Measurements from ENCODE around the gene STRA6. TPM values are rescaled to one million over a fixed set of nuclear protein-coding genes. Genes with fewer than 3 reads are reported as not detected.

The STRA6 gene
- total RNA-seq, 1 experiment from 2014 or later: 0.54 TPM

DNA sequence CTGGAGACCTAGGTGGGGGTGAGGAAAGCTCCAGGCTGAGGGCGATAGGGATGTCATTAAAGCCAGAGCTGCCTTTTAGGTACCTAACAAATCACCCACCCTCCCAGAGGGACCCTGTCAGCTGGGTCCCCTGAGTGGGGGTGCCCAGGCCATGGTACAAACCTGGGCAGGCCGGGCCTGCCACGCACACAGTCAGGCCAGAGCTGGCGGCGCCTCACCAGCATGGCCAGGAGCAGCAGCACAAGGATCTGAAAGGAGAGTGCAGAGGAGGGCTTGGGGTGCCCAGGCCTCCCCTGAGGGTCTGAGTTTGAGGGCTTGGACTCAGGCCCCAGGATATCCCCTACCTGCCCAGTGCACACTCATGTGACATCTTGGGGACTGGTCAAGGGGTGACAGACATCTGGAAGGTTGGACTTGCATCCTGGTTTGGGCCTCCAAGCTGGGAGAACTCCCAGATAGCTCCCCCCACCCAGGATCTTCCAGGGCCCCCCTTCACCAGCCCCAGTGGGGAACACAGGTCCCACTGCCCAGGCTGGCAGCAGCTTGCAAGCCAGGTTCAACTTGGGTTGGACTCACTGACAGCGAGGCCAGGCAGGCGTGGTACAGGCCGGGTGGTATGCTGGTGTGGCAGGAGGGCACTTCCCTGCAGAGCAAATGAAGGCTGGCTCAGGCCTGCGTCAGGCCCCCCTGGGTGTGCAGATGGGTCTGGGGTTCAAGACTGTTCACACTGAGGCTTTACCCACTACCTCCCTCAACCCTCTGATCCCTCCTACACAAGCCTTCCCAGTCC lies 5.2 kb downstream of the STRA6 start:
- Histone ChIP-seq H3K27me3 (ENCODE audit: insufficient read depth, low read length) (peaks cover 13% of the 10 kb centered on the region; the same call in 1 of the 2 replicates), H3K9ac (ENCODE audit: low read length) (no peak overlapping the region), H4K20me1 (ENCODE audit: insufficient read depth) (no peaks in the 10 kb centered on the region), H2AFZ (ENCODE audit: low read depth, low read length, poor library complexity, severe bottlenecking) (no peak overlapping the region), H3K36me3 (ENCODE audit: control insufficient read depth in 1 of 2, insufficient read depth in 2 of 2, low read length in 2 of 2) (no peaks in the 10 kb centered on the region), H3K79me2 (ENCODE audit: insufficient read depth, low read length) (no peaks in the 10 kb centered on the region), H3K4me3 (replicated peaks in 1 of 2; ENCODE audit: low read depth in 1 of 2, low read length in 2 of 2) (no peak overlapping the region), H3K4me2 (ENCODE audit: low read length) (peak overlapping the region; percentile 66; the same call in 1 of the 2 replicates), H3K4me1 (ENCODE audit: control insufficient read depth in 1 of 2, insufficient read depth in 2 of 2, low read length in 2 of 2) (peaks cover 41 to 94% of the 10 kb centered on the region in 2 experiments), H3K27ac (ENCODE audit: low read depth, low read length) (no peak overlapping the region), H3K9me3 (ENCODE audit: control insufficient read depth in 1 of 2, insufficient read depth in 1 of 2, low read depth in 1 of 2, low read length in 2 of 2) (no peaks in the 10 kb centered on the region), H3K9me2 (ENCODE audit: insufficient read depth) (no peaks in the 10 kb centered on the region)
- no TSS peak for BruUV-seq (replicated peaks)
- intact Hi-C loops (cut with micrococcal nuclease): no loop called here
- RAD21 ChIA-PET (ENCODE audit: low non-redundant PET in 1 of 2, low total read pairs in 2 of 2, uncharacterized antibody in 2 of 2, unreplicated experiment in 2 of 2): no interaction called here
- ATAC-seq (no peak), DNase-seq (ENCODE audit: low read depth, low spot score) (no peak)
- CTCF ChIA-PET: no interaction called here
- TF ChIP-seq RAD21 (IDR thresholded peaks at IDR 0.05; ENCODE audit: low read depth) (no peak), JUND (IDR thresholded peaks at IDR 0.05) (no peak), FOSL1 (IDR thresholded peaks at IDR 0.05; ENCODE audit: low read depth) (no peak), TCF7L2 (IDR thresholded peaks at IDR 0.05; ENCODE audit: borderline replicate concordance, extremely low read depth, insufficient read depth, insufficient read length) (no peak), ZNF274 (IDR thresholded peaks at IDR 0.05; ENCODE audit: low read depth, low read length) (no peak), POLR2A (IDR thresholded peaks at IDR 0.05; ENCODE audit: borderline replicate concordance, extremely low read depth, insufficient read depth, insufficient read length) (no peak), SRF (IDR thresholded peaks at IDR 0.05; ENCODE audit: low read depth) (no peak), POLR2AphosphoS5 (IDR thresholded peaks at IDR 0.05; ENCODE audit: low read depth, low read length) (no peak), CEBPB (IDR thresholded peaks at IDR 0.05; ENCODE audit: low read depth) (no peak), EZH2phosphoT487 (IDR thresholded peaks at IDR 0.05; ENCODE audit: borderline replicate concordance) (no peak), YY1 (IDR thresholded peaks at IDR 0.05; ENCODE audit: extremely low read depth, insufficient replicate concordance, low read depth, low read length) (no peak), SIN3A (IDR thresholded peaks at IDR 0.05; ENCODE audit: low read depth) (no peak), EZH2 (IDR thresholded peaks at IDR 0.05) (no peak), ZFX (IDR thresholded peaks at IDR 0.05) (no peak), EGR1 (IDR thresholded peaks at IDR 0.05; ENCODE audit: low read depth) (no peak)
- TF ChIP-seq, protein P1, sequence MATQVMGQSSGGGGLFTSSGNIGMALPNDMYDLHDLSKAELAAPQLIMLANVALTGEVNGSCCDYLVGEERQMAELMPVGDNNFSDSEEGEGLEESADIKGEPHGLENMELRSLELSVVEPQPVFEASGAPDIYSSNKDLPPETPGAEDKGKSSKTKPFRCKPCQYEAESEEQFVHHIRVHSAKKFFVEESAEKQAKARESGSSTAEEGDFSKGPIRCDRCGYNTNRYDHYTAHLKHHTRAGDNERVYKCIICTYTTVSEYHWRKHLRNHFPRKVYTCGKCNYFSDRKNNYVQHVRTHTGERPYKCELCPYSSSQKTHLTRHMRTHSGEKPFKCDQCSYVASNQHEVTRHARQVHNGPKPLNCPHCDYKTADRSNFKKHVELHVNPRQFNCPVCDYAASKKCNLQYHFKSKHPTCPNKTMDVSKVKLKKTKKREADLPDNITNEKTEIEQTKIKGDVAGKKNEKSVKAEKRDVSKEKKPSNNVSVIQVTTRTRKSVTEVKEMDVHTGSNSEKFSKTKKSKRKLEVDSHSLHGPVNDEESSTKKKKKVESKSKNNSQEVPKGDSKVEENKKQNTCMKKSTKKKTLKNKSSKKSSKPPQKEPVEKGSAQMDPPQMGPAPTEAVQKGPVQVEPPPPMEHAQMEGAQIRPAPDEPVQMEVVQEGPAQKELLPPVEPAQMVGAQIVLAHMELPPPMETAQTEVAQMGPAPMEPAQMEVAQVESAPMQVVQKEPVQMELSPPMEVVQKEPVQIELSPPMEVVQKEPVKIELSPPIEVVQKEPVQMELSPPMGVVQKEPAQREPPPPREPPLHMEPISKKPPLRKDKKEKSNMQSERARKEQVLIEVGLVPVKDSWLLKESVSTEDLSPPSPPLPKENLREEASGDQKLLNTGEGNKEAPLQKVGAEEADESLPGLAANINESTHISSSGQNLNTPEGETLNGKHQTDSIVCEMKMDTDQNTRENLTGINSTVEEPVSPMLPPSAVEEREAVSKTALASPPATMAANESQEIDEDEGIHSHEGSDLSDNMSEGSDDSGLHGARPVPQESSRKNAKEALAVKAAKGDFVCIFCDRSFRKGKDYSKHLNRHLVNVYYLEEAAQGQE (IDR thresholded peaks at IDR 0.05; ENCODE audit: low read depth): no peak
- TF ChIP-seq, protein P2, sequence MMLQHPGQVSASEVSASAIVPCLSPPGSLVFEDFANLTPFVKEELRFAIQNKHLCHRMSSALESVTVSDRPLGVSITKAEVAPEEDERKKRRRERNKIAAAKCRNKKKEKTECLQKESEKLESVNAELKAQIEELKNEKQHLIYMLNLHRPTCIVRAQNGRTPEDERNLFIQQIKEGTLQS (IDR thresholded peaks at IDR 0.05): no peak
- TF ChIP-seq, protein P3, sequence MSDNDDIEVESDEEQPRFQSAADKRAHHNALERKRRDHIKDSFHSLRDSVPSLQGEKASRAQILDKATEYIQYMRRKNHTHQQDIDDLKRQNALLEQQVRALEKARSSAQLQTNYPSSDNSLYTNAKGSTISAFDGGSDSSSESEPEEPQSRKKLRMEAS (IDR thresholded peaks at IDR 0.05): no peak
- TF ChIP-seq, protein P4, sequence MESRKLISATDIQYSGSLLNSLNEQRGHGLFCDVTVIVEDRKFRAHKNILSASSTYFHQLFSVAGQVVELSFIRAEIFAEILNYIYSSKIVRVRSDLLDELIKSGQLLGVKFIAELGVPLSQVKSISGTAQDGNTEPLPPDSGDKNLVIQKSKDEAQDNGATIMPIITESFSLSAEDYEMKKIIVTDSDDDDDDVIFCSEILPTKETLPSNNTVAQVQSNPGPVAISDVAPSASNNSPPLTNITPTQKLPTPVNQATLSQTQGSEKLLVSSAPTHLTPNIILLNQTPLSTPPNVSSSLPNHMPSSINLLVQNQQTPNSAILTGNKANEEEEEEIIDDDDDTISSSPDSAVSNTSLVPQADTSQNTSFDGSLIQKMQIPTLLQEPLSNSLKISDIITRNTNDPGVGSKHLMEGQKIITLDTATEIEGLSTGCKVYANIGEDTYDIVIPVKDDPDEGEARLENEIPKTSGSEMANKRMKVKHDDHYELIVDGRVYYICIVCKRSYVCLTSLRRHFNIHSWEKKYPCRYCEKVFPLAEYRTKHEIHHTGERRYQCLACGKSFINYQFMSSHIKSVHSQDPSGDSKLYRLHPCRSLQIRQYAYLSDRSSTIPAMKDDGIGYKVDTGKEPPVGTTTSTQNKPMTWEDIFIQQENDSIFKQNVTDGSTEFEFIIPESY (IDR thresholded peaks at IDR 0.05; ENCODE audit: extremely low read depth, insufficient replicate concordance, low read length): no peak
- TF ChIP-seq, protein P5, sequence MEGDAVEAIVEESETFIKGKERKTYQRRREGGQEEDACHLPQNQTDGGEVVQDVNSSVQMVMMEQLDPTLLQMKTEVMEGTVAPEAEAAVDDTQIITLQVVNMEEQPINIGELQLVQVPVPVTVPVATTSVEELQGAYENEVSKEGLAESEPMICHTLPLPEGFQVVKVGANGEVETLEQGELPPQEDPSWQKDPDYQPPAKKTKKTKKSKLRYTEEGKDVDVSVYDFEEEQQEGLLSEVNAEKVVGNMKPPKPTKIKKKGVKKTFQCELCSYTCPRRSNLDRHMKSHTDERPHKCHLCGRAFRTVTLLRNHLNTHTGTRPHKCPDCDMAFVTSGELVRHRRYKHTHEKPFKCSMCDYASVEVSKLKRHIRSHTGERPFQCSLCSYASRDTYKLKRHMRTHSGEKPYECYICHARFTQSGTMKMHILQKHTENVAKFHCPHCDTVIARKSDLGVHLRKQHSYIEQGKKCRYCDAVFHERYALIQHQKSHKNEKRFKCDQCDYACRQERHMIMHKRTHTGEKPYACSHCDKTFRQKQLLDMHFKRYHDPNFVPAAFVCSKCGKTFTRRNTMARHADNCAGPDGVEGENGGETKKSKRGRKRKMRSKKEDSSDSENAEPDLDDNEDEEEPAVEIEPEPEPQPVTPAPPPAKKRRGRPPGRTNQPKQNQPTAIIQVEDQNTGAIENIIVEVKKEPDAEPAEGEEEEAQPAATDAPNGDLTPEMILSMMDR (IDR thresholded peaks at IDR 0.05 in 2 of 3, conservative IDR thresholded peaks at IDR 0.05 in 1 of 3; ENCODE audit: borderline replicate concordance in 1 of 3, insufficient read depth in 1 of 3, low read depth in 2 of 3, low read length in 2 of 3): no peak
- POLR2A ChIA-PET: no interaction called here

Data from HCT116 (cell line).